Cardiac fibroblast (primary cell): ENCODE data around the gene CEP170B.

ENCODE experiments used
- DNase-seq, 2 donors: peaks; one replicate each; pipeline versions ENCODE4 v3.0.0 to v3.0.0-alpha.2; 2010; ENCODE audit warnings: low read depth in 2 of 2
- H3K4me3 ChIP-seq, 2 donors: replicated peaks in 1 of 2; 1 replicate in 1 of 2; 2 replicates in 1 of 2; pipeline ENCODE4 v1.5.1; 2011; ENCODE audit warnings: low read depth in 2 of 2, low read length in 2 of 2, mild to moderate bottlenecking in 2 of 2, moderate library complexity in 1 of 2
- CTCF ChIP-seq: IDR thresholded peaks from one replicate; pipeline ENCODE4 v1.5.1; 2011; ENCODE audit warnings: low read depth, mild to moderate bottlenecking, low read length, inconsistent platforms

Gene CEP170B

GRCh38 chr14:104894331-104895206, 29.5 kb downstream of the CEP170B start:
- DNase-seq: no peak
- no peak overlapping the region for H3K4me3 ChIP-seq
- no peak for TF ChIP-seq CTCF

- DNase-seq: no peak
- no peak overlapping the region for H3K4me3 ChIP-seq
- no peak for TF ChIP-seq CTCF
Measured at GRCh38 chr14:104895207-104895785, 30.2 kb downstream of the CEP170B start.

- no peak for DNase-seq
- H3K4me3 ChIP-seq: no peak overlapping the region
- TF ChIP-seq CTCF: no peak
Measured at GRCh38 chr14:104895786-104896661, 31.0 kb downstream of the CEP170B start.

GRCh38 chr14:104897330-104898194, 32.5 kb downstream of the CEP170B start:
- DNase-seq: no peak
- H3K4me3 ChIP-seq: no peak overlapping the region
- TF ChIP-seq CTCF: no peak

GRCh38 chr14:104898195-104898558, 33.1 kb downstream of the CEP170B start:
- DNase-seq: no peak
- no peak overlapping the region for H3K4me3 ChIP-seq
- TF ChIP-seq CTCF: no peak
